ENCODE measurements around the gene USP3.
"Not testable (repeated sequence)": the region's sequence is repeated elsewhere in the genome, so short reads cannot be mapped to it uniquely, and the experiment has no call there.

The USP3 gene

DNA sequence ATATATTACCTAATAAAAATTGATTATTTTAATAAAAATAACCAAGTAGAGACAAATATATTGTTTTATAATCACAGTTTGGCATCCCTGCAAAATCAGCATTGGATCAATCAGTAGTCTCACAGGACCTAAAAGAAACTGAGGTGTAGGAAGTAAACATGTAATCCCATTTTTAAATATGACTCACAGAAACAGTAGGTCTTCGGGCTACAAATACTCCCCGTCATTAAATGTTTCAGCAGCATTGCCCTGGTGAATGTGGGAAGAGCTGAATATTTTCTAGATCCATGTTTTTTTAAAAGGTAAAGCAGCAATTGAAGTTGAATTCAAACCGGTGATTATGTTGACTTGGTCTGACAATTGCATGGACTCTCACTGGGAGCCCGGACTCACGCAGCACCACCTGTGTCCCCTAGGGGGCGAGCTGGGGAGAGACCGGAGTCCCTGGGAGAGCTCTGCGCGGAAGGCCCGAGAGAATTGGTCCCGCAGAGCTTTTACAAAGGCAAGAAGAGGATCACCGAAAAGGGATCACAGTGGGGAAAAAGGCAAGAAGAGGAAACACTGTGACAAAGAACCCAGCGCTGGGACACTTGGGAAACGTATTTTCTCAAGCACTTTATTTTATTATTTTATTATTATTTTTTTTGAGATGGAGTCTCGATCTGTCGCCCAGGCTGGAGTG lies 17.2 kb upstream of the USP3 start:
- DNase-seq (ENCODE audit: insufficient read length, low spot score) (no peak), FAIRE-seq (peak; percentile 91)
- TF ChIP-seq POU2F2 (IDR thresholded peaks at IDR 0.05; ENCODE audit: low read depth, low read length), result peak; percentile 23; the same call in 1 of the 2 replicates
- no peak for TF ChIP-seq TAF1 (IDR thresholded peaks at IDR 0.05; ENCODE audit: low read depth, low read length)

DNA sequence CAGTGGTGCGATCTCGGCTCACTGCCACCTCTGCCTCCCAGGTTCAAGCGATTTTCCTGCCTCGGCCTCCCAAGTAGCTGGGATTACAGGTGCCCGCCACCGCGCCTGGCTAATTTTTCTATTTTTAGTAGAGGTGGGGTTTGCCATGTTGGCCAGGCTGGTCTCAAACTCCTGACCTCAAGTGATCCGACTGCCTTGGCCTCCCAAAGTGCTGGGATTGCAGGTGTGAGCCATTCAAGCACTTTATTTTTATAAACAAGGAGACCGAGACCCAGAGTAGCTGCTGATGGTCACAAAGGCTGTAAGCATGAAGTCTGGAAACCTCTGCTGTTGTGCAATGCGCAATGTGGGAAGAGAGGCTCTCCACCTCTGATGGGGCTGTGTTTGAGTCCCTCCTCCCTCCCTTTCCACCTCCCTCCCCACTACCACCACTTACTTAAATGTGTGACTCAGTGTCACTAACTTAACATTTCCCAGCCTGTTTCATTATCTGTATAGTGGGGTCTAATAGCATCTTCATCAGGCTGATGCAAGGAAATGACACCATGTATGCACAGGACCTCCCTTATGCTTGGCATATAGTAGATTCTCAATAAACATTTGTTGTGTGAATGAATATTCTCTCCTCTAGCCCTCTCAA lies 16.5 kb upstream of the USP3 start:
- not testable (repeated sequence) for DNase-seq (ENCODE audit: insufficient read length, low spot score); FAIRE-seq

DNA sequence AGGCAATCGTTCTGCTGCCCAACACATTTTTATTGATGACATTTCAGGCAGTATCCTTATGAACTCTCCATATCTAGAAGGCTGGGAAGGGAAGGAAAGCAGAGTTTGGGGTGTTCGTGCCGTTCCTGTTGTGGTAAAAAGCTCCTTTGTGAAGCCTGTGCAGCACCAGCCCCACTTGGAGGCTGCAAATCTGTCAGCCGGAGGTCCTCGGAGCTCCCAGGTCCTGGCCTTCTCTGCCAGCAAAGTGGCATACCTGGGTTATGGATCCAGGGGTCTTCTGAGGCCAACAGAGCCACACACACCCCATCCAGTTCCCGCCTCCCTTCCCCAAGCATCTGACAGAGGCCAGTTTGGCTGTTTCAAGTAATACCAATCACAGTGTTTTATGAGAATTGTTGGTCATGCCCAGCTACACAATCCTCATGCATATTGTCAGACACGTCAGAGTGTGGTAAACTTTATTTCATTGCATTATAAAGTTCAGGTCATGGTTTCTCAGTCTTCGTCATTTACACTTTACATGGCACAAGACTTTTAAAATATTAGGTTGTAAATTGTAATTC lies 15.9 kb upstream of the USP3 start:
- TF ChIP-seq PAX5 (IDR thresholded peaks at IDR 0.05; ENCODE audit: insufficient read depth, low read length, severe bottlenecking) (no peak), SPI1 (IDR thresholded peaks at IDR 0.05; ENCODE audit: low read depth, low read length) (no peak), POU2F2 (IDR thresholded peaks at IDR 0.05; ENCODE audit: low read depth, low read length) (no peak), POLR2AphosphoS5 (IDR thresholded peaks at IDR 0.05; ENCODE audit: low read depth, low read length) (no peak), TAF1 (IDR thresholded peaks at IDR 0.05; ENCODE audit: low read depth, low read length) (no peak), POLR2A (IDR thresholded peaks at IDR 0.05; ENCODE audit: low read depth, low read length) (no peak)
- no peak for DNase-seq (ENCODE audit: insufficient read length, low spot score)
- no peak for FAIRE-seq

DNA sequence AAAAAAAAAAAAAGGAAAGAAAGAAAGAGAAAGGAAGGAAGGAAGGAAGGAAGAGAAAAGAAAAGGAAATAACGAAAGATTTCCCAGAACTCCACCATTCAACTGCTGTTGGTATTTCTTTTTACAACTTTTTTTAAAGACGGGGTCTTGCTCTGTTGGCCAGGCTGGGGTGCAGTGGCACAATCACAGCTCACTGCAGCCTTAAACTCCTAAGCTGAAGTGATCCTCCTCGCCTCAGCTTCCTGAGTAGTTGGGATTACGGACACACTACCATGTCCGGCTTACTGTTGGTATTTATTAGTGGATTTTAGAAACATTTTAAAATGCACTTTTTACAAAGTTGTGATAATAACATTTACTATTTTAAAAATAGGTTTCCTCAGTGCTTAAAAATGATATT lies 15.0 kb upstream of the USP3 start:
- FAIRE-seq, result no peak
- DNase-seq (ENCODE audit: insufficient read length, low spot score), result no peak
- TF ChIP-seq POU2F2 (IDR thresholded peaks at IDR 0.05; ENCODE audit: low read depth, low read length), result no peak
- TF ChIP-seq PAX5 (IDR thresholded peaks at IDR 0.05; ENCODE audit: insufficient read depth, low read length, severe bottlenecking), result no peak
- no peak for TF ChIP-seq POLR2A (IDR thresholded peaks at IDR 0.05; ENCODE audit: low read depth, low read length)
- no peak for TF ChIP-seq TAF1 (IDR thresholded peaks at IDR 0.05; ENCODE audit: low read depth, low read length)
- TF ChIP-seq POLR2AphosphoS5 (IDR thresholded peaks at IDR 0.05; ENCODE audit: low read depth, low read length), result no peak
- TF ChIP-seq SPI1 (IDR thresholded peaks at IDR 0.05; ENCODE audit: low read depth, low read length), result no peak

DNA sequence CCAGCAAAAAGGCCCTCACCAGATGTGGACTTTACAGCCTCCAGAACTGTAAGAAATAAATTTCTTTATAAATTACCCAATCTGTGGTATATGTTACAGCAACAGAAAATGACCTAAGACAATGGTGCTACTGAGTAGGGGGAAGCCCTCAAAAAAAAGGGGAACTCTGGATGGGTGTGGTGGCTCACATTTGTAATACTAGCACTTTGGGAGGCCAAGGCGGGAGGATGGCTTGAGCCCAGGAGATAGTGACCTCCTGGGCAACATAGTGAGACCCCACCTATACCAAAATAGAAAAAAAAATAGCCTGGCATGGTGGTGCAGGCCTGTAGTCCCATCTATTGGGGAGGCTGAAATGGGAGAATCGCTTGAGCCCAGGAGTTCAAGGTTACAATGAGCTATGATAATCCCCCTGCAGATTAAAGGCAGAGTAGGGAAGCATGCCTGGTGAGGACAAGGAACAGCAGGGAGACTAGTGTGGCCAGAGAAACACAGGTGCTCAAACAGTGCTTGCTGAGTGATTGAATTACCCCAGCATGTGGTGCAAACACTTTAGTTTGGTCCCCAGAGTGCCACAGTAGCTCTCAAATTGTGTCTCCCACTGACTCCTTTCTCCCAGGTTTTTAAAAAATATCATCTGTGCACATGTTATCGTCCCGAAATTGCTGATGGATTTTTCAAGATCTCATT lies 13.9 kb upstream of the USP3 start:
- FAIRE-seq, result no peak
- DNase-seq (ENCODE audit: insufficient read length, low spot score), result no peak
- TF ChIP-seq POLR2AphosphoS5 (IDR thresholded peaks at IDR 0.05; ENCODE audit: low read depth, low read length) (no peak), SPI1 (IDR thresholded peaks at IDR 0.05; ENCODE audit: low read depth, low read length) (peak; percentile 85)

DNA sequence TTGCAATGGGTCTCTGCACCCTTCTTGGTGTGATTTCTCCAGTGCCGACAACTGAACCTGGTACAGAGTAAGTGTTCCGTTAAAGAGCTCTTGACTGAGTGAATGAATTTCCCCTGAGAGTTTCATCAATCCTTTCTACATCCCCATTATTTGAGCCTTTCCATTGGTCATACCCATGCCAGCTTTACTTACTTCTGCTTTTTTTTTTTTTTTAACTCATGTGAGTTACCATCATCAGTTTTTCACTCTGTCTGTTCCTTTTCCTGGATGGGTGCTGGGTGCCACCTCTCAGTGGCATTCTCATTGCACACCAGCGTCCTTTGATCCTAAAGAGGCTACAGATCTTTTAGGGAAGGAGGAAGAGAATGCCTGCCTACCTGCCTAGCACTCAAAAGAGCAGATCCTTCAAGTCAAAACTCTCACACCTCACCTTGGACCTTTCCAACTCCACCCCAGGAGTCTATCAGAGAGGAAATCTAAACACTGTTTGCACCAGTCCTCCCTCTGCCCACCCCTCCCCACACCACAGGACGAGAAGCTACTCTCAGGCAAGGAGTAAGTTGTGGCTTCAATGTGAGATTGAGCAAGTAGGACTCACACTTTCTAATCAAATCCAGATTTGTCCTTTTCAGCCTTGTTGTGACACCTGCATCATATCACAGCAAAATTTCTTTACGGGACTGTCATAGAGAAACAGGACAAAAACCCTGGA lies 13.1 kb upstream of the USP3 start:
- TF ChIP-seq TAF1 (IDR thresholded peaks at IDR 0.05; ENCODE audit: low read depth, low read length), result no peak
- TF ChIP-seq POU2F2 (IDR thresholded peaks at IDR 0.05; ENCODE audit: low read depth, low read length), result no peak
- TF ChIP-seq POLR2A (IDR thresholded peaks at IDR 0.05; ENCODE audit: low read depth, low read length), result no peak
- no peak for TF ChIP-seq PAX5 (IDR thresholded peaks at IDR 0.05; ENCODE audit: insufficient read depth, low read length, severe bottlenecking)
- TF ChIP-seq SPI1 (IDR thresholded peaks at IDR 0.05; ENCODE audit: low read depth, low read length), result no peak
- TF ChIP-seq POLR2AphosphoS5 (IDR thresholded peaks at IDR 0.05; ENCODE audit: low read depth, low read length), result no peak
- FAIRE-seq (no peak), DNase-seq (ENCODE audit: insufficient read length, low spot score) (no peak)

DNA sequence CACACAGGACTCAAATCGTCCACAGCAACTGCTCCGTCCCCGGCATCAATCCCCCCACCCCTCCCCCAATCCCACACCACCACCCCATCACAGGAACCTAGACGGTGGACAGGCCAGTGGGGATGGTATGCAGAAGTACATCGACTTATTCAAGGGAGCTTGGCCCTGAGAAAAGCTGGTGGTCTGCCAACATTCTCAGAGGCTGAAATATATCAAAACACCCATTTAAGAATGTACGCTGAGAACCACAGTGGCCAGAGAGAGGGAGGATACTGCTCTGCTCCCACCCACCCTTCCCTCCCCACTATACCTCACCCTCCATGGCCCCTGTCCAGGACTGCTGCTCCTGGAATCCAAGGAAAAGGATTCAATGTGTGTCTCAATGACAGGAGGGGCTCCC lies 12.4 kb upstream of the USP3 start:
- FAIRE-seq (no peak), DNase-seq (ENCODE audit: insufficient read length, low spot score) (no peak)
- TF ChIP-seq PAX5 (IDR thresholded peaks at IDR 0.05; ENCODE audit: insufficient read depth, low read length, severe bottlenecking), result no peak
- TF ChIP-seq SPI1 (IDR thresholded peaks at IDR 0.05; ENCODE audit: low read depth, low read length), result no peak
- TF ChIP-seq TAF1 (IDR thresholded peaks at IDR 0.05; ENCODE audit: low read depth, low read length), result no peak
- TF ChIP-seq POLR2AphosphoS5 (IDR thresholded peaks at IDR 0.05; ENCODE audit: low read depth, low read length), result no peak
- TF ChIP-seq POLR2A (IDR thresholded peaks at IDR 0.05; ENCODE audit: low read depth, low read length), result no peak
- no peak for TF ChIP-seq POU2F2 (IDR thresholded peaks at IDR 0.05; ENCODE audit: low read depth, low read length)

DNA sequence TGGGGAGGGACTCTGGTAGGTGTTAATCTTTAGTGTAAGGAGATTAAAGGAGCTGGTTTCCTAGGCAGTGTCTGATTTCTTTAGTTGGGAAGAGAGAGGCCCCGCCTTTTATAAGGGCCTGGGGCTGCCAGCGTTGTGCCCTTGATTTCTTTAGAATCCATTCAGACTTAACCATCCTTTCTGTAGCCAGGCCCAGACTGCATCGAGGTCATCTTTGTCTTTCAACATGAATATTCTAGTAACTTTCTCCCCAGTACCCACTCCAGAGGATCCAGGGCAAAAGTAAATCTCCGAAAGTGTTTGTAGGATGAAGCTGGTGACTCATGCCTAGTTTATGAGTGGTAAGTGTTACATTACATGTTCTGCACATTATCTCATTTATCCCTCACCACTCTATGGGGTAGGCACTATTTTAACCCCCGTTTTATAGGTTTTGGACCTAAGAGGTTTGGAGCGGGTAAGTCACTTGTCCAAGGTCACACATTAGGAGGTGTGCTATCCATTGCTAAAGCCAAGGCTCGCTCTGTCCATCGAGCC lies 11.8 kb upstream of the USP3 start:
- DNase-seq (ENCODE audit: insufficient read length, low spot score) (no peak), FAIRE-seq (no peak)
- TF ChIP-seq POLR2AphosphoS5 (IDR thresholded peaks at IDR 0.05; ENCODE audit: low read depth, low read length) (no peak), TAF1 (IDR thresholded peaks at IDR 0.05; ENCODE audit: low read depth, low read length) (no peak), PAX5 (IDR thresholded peaks at IDR 0.05; ENCODE audit: insufficient read depth, low read length, severe bottlenecking) (no peak), POLR2A (IDR thresholded peaks at IDR 0.05; ENCODE audit: low read depth, low read length) (no peak)

DNA sequence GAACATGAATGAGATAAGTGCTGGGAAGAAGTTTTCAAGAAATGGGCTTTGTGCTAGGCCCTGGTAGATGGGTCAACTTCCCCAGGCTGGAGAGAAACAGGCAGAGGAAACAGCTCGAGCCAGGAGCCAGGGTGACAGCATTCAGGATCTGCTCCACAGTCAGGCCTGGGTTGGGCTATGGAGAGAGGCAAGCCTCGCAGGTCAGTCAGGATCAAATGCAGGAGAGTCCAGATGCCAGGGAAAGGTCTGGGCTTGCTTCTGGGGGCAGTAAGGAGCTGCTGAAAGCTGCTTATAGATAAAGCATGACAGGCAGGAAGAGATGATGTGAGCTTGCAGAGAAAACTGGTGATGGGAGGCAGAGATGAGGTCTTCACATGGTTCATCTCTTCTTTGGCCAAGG lies 11.0 kb upstream of the USP3 start:
- no peak for TF ChIP-seq POLR2AphosphoS5 (IDR thresholded peaks at IDR 0.05; ENCODE audit: low read depth, low read length)
- no peak for TF ChIP-seq POLR2A (IDR thresholded peaks at IDR 0.05; ENCODE audit: low read depth, low read length)
- no peak for TF ChIP-seq PAX5 (IDR thresholded peaks at IDR 0.05; ENCODE audit: insufficient read depth, low read length, severe bottlenecking)
- TF ChIP-seq TAF1 (IDR thresholded peaks at IDR 0.05; ENCODE audit: low read depth, low read length), result no peak
- TF ChIP-seq POU2F2 (IDR thresholded peaks at IDR 0.05; ENCODE audit: low read depth, low read length), result no peak
- TF ChIP-seq SPI1 (IDR thresholded peaks at IDR 0.05; ENCODE audit: low read depth, low read length), result no peak
- no peak for DNase-seq (ENCODE audit: insufficient read length, low spot score)
- no peak for FAIRE-seq

Measured in GM12891 (cell line).